Activated CD8-positive, alpha-beta memory T cell treated with anti-CD3 and anti-CD28 coated beads, Interleukin-2, amount 50 U/mL, for 4 hours (primary cell): Measurements from ENCODE around the gene PCBP3.
"Not testable (repeated sequence)": the region's sequence is repeated elsewhere in the genome, so short reads cannot be mapped to it uniquely, and the experiment has no call there.

Experiments
- DNase-seq: peaks from one replicate; pipeline ENCODE4 v3.0.0-alpha.2; 2020

Gene PCBP3

DNA sequence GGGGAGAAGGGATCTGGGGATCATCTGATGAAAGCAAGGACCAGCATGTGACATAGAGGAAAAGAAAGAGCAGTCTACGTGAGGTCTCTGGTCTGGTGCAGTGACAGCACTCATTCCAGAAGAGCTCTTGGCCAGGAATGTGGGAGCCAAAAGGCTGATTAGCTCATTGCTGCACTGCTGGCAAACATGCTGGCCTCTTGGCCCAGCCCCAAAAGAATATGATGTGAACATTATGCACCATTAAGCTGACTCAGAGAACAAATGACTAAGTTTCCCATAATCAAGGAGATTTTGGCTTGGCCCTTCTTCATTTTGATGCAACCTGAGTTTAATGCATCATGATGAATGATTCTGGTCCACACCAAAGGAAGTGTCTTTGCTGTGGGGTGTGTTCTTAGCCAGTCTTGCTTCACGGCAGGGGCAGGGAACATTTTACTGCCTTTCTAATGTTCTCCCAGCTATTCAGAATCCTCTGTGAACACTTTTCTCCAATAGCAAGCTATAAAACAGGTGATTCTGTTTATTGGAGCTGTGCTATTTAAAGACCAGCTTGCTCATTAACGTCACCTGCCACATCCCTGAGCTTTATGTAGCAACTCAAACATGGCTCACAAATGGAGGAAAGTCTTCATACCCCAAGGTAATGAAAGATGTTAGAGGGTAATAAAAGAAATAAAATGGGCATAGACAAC lies 55.1 kb downstream of the PCBP3 start:
- DNase-seq, result no peak

GRCh38 chr21:45699251-45699942 lies 55.9 kb downstream of the PCBP3 start:
- no peak for DNase-seq

- DNase-seq, result no peak
These were observed 56.4 kb downstream of the PCBP3 start for GRCh38 chr21:45699966-45700365.

- DNase-seq, result no peak
These were observed 56.9 kb downstream of the PCBP3 start for GRCh38 chr21:45700461-45700860.

DNA sequence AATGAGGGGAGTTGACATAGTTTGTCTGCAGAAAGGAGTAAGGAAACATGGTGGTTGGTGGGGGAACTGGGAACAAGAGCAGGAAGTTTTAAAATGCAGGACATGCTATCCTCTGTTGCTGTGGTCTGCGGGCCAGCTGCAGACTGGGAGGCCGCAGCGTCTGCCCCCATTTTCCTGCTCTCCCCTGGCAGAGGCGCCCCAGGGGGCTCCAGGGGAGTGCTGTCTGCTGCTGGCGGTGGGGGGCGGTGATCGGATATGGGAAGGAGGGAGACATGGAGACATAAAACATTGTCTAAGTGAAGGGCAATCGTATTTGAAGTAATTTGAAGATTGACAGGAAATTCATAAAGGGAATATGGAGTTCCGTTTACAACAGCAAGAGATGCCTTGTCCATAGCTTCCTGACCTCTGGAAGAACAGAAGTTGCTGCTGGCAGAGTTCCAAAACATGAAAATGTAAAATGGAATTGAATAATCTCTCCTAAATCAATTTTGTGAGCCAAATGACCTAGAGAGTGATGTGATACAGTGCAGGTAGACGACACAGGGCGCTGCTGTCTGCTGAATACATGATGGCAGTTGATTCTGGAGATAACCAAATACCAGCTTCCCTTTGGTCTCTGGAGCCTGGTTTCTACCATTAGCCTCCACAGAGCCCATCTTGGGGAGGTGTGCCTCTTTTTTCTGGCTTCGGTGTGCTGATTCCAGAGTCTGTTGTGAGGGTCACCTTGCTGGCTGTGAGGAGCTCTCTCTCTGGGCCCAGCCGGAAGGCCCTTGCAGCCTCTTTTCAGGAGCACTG lies 61.0 kb downstream of the PCBP3 start:
- DNase-seq, result no peak

DNA sequence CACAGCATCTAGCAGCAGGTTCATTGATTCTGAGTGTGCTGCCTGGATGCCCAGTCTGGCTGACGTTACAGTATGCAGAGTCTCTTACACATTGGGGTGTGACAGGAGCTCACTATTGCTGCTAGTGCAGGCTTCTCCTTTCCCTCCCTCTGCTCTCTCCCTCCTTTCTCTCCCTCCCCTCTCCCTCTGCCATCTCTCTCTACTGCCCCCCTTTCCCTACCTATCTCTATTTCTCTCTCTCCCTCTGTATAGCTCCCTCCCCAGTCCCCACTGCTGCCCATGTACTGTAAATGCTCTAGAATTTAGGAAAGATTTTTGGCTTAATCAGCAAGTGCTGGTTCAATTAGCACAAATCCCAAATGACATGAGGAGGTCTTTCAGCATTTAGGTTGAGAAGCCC lies 62.8 kb downstream of the PCBP3 start:
- DNase-seq, result no peak

- no peak for DNase-seq
These were observed 65.6 kb downstream of the PCBP3 start for GRCh38 chr21:45709173-45709572.

DNA sequence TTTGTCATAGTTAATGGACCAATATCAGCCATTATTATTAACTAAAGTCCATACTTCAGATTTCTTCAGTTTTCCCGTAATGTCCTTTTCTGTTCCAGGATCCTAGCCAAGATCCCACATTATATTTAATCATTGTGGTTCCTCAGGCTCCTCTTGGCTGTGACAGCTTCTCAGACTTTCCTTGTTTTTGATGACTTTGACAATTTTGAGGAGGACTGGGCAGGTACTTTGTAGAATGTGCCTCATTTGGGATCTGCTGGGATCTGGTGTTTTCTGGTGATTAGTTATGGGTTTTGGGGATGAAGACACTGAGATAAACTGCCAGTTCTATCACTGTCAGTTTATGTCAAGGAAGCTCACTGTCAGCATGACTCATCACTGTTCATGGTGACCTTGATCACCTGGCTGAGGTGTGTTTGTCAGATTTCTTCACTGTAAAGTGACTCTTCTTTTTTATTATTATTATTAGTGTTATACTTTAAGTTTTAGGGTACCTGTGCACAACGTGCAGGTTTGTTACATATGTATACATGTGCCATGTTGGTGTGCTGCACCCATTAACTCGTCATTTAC lies 66.3 kb downstream of the PCBP3 start:
- no peak for DNase-seq

- not testable (repeated sequence) for DNase-seq
These were observed 66.8 kb downstream of the PCBP3 start for GRCh38 chr21:45710306-45710705.

DNA sequence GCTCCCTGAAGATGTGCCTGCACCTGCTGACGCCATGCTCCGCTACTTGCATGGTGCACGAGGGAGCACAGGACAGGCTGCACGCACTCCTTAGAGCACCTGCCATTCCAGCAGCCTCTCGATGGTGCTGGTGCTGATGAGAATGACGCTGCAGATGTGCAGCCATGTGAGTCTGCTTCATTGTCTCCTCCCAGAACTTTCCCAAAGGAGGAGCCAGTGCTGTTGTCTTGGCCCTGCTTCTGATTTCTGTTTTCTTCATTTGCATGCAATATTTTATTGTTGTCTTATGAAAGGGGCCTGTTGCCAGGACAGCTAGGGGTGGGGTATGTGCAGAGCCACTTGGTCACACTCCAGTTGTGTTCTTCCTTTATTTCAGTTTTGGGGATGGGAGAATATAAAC lies 70.1 kb downstream of the PCBP3 start:
- no peak for DNase-seq

DNA sequence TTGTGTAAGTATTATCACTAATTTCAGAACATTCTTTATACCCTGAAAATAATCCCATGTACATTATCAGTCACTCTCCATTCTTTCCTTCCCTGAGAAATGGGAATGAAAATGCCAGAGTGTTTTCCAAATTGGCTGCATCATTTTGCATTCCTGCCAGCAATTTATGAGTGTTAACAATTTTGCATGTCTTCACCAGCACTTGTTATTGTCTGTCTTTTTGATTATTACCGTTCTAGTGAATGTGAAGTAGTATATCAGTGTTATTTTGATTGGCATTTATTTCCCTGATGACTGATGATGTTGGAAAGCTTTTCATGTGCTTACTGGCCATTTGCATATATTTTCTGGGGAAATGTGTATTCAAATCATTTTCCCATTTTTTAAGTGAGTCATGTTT lies 71.9 kb downstream of the PCBP3 start:
- no peak for DNase-seq

- no peak for DNase-seq
These were observed 74.9 kb downstream of the PCBP3 start for GRCh38 chr21:45718413-45718812.

GRCh38 chr21:45719177-45719802 lies 75.8 kb downstream of the PCBP3 start:
- no peak for DNase-seq

- not testable (repeated sequence) for DNase-seq
These were observed 76.7 kb downstream of the PCBP3 start for GRCh38 chr21:45720204-45720603.

GRCh38 chr21:45721671-45722070 lies 78.1 kb downstream of the PCBP3 start:
- no peak for DNase-seq

DNA sequence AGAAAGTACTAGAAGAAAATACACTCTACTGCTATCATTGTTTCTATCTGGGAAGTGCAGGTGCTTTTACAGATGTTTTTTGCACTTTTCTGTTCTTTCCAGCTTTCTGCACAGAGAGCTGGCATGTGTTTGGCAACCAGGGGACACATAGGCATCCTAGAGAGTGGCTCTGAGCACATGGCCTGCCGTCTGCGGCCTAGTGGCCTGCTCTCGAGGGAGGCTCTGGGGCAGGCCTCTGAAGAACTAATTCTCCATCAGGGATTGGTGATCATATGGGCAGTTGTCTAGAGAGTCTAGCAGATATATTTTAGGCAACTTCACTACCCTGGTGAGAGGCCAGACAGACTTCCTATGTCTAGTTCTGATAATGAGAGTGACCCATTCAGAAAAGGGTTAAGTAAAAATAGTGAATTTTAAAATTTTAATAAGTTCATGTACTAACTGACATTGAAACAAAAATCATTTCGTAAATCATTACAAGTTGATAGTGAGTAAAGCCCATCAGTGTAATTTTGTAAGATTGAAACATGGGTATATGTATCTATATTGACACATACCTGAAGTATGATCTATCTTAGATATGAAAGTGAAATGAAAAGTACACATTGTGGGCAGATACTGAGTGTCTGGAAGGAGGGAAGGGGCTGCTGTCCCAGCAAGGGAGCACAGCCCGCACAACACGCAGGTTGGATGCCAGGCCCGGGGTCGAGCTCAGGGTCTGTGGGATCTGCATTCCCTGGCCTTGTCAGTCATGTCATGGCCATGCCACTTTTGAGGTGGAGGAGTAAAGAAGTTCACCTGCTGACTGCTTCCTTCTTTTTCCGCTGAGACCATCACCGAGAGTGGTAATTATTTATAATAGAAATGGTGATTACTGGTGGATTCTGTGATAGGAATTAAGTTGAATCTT lies 79.8 kb downstream of the PCBP3 start:
- no peak for DNase-seq

- no peak for DNase-seq
These were observed 80.9 kb downstream of the PCBP3 start for GRCh38 chr21:45724345-45724961.

GRCh38 chr21:45724994-45725843 lies 81.7 kb downstream of the PCBP3 start:
- no peak for DNase-seq

GRCh38 chr21:45725844-45726200 lies 82.3 kb downstream of the PCBP3 start:
- no peak for DNase-seq

DNA sequence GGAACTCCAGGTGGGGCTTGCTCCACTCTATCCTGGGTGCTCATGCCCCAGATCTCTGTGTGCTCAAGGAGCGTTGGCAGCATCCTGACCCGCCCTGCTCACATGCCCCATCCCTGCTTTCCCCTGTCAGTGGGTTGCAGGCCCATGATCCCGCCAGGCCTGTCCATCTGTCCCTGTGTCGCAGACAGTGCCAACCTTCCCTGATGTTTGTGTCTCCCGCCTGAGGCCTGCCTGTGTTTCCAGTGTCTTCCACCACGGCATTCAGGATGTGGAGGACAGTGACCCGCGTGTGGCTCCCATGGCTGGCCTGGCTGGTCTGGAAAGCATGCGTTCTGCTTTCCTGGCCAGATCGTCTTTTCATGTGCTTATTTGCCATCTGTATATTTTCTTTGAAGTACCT lies 82.9 kb downstream of the PCBP3 start:
- no peak for DNase-seq

- DNase-seq, result no peak
These were observed 83.9 kb downstream of the PCBP3 start for GRCh38 chr21:45727390-45727789.
